ENCODE measurements around the gene CDH4.

The CDH4 gene

DNA sequence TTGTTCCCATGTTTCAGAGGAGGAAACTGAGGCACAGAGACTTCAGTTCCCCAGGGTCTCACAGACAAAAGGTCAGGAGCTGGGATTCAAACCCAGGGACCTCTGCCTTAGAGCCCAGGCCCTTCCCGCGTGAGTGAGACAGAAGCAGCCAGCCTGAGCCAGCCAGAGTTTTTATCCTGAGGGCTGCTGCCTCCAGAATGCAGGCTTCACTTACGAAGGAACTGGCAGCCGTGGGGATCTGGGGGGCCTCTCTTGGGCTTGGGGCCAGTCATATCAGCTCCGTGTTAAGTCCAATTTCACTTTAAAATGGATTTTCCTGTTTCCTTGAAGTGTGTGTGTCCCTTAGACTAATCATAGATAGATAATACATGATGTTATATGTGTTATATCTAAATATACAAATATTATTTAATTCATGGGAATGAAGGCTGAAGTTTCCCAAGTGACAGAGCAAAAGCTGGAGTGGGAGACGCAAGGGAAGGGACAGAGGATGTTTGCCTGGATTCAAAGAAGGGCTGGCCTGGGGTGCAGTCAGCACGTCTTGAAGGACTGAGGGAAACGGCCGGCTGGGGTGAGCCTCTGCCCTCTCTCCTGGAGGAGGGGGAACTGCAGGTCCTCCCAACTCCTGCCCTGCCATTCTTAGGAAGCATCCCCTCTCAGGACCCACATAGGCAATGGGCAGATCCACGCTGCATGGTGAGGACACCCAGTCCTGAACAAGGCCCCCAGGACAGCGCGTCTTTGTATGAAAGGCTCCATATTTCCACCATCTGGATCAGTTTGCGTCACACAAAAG lies 320.1 kb downstream of the CDH4 start:
- DNase-seq, result no peak

GRCh38 chr20:61572789-61573188 lies 320.7 kb downstream of the CDH4 start:
- no peak for DNase-seq

GRCh38 chr20:61573415-61574305 lies 321.6 kb downstream of the CDH4 start:
- no peak for DNase-seq

- DNase-seq, result no peak
Measured at GRCh38 chr20:61575151-61575937, 323.3 kb downstream of the CDH4 start.

DNA sequence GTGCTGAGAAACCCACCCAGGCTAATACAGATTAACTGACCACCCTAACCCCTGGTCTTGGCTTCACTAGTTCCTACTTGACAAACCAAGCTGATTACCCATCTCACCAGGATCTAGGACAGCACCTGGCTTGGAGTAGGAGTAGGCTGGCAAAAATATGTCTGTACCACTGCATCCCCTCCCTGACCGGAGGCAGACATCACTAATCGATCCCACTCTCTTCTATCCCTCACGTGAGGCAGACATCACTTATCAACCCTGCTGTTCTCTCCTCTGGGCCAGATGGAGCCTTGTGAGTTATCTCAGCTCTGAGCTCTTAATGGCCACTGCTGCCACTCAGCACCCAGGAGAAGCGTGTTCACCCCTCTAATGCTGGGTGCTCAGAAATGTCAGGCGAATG lies 324.3 kb downstream of the CDH4 start:
- DNase-seq, result no peak

GRCh38 chr20:61577065-61577464 lies 325.0 kb downstream of the CDH4 start:
- DNase-seq, result no peak

DNA sequence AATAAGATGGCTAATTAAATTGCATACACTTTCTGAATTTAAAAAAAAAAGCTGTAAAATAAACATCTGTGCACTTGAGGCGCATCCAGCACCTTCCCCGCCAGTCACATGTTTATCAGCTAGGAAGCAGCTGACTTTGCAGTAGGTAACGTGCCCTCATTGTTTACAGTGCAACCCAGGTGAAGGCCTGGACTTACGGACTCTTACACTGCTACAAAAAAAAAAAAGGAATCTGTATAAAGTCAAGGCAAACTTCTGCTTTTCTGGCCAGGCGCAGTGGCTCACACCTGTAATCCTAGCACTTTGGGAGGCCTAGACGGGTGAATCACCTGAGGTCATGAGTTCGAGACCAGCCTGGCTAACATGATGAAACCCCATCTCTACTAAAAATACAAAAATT lies 327.8 kb downstream of the CDH4 start:
- DNase-seq, result no peak

GRCh38 chr20:61580958-61581824 lies 329.1 kb downstream of the CDH4 start:
- no peak for DNase-seq

- no peak for DNase-seq
Measured at GRCh38 chr20:61581825-61582188, 329.7 kb downstream of the CDH4 start.

DNA sequence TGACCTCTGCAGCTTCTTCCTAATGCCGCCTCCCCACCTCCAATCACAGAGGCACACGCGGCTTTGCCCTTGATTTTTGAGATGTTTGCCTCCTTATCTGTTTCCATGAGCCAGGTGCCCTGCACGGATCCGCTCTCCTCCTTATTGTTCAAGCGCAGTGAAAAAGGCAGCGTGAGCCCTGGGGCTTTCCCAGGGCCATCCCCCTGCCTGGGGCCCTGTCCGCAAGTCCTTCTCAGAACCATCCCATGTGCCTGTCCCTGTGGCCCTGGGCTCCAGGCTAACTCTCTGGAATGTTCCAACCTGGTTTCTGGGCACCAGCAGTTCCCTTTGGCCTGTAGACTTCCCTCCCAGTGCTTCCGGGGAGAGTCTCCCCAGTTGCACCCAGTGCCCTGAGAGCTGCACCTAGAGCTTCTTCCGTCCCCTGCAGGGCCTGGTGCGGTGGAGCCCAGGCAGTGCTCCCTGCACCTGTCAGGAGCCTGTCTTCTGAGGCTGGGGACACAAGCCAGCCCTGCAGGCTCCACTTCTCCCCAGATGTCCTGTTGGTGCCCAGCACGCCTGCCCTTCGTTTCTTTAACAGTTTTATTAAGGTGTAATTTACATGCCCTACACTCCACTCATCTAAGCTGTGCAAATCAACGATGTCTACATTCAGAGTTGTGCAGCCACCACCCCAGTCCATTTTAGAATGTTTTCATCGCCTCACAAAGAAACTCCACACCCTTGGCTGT lies 330.3 kb downstream of the CDH4 start:
- no peak for DNase-seq

GRCh38 chr20:61583356-61583755 lies 331.3 kb downstream of the CDH4 start:
- no peak for DNase-seq

DNA sequence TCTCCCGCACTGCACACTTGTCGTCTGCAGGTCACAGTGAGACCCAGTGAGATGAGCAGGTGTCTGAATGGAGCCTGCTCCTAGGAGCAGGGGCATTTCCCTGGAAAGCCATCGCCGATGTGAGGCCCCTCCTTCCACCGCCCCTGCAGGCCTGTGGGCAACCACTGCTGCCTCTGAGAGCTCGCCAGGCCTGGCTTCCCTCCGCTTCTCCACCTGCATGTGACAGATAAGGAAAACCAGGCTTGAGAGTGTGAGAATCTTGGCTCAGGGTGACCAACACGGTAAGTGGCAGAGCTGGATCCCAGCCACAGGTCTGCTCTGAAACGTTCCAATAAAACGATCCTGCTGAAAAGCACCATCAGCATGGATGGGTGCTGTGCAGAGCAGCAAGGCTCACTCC lies 332.8 kb downstream of the CDH4 start:
- no peak for DNase-seq

DNA sequence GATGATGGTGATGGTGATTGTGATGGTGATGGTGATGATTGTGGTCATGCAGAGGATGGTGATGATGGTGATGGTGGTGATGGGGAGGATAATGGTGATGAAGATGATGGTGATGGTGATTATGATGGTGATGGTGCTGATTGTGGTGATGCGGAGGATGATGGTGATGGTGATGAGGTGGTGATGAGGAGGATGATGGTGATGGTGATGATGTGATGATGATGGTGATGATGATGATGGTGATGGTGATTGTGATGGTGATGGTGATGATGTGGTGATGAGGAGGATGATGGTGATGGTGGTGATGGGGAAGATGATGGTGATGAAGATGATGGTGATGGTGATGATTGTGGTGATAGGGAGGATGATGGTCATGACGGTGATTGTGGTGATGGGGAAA lies 333.7 kb downstream of the CDH4 start:
- no peak for DNase-seq

DNA sequence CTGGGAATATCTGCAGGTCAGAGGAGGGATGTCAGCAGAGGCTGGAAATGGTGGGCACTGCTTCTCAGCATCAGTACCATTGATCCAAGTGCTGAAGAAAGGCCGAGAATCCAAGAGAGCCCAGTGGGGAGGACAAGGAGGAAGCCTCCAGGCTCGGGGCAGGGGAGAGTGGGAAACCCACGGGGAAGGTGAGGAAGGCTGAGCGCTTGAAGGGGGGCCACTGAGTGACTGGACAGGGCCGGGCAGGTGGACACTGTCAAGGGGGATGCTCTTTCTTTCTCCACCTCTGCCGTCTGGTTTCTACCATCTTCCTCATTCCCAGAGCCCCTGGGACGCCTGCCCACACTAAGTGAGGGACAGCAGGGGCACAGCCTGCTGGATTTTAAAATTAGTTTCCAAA lies 335.0 kb downstream of the CDH4 start:
- no peak for DNase-seq

DNA sequence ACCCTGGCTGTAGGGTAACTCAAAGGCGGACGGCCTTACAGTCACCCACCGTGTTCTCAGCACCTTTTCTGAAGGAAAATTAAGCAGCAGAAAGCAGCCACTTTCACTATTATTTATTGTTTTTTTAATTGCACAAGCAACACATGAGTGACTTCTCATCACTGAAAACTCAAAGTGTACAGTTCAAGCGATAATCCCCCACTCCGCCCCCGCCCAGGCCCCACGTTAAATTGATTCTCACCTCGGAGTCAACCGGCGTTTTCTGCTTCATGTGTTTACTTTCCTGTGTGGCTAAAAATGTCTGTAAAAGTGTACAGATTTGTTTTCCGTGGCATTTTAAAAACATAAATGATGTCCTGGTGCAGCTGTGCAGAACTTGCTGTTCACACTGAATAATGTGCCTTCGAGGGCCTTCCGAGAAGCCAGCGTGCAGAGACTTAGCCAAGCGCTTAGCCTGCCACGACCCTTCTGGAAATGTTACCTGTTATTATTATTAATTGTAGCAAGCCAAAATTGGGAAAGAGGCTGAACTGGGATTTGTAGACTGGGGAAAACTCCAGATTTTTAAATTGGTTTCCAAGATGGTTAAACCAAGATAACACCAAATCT lies 335.7 kb downstream of the CDH4 start:
- no peak for DNase-seq

DNA sequence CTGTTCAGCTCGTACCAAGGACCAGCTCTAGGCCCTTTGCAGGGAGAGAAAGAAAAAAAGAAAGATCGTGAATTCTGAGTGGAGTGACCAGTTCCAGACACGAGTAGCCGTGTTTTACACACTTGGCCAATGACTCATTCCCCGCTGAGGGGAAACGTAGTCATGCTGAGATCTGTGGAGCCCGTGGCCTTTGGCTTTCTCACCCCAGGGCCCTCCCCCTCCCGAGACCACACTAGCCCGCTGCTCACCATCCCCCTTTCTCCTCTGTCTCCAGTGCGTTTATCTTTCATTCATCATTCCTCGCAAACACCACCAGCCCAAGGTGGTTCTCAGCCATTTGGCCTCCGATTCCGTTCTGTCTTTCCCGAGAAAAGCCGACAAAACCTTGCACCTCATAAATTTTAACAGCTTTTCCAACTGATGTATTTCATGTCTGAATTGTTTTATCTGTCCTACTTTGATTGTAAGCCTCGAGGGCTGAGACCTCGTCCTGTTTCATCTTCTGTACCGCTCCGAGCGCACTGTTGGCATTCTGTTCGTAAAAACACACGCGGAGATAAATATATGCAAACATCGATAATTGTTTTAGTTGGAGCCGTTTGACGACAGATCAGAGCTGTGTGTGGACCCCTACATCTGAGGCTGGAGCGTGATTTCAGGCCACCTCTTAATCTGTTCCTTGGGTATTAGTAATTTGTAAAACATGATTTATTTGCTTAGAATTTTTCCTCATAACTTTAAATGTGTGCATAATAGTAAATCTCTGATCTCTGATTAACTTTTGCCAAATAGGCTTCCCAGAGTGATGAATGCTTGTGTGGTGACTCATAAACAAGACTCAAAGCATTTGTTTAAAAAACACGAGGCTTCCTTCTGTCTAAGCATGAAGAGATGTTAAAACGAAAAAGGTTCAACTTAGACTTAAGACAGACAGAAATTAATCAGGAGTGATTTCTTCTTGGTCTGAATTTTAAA lies 336.6 kb downstream of the CDH4 start:
- DNase-seq, result no peak

GRCh38 chr20:61590236-61590635 lies 338.2 kb downstream of the CDH4 start:
- no peak for DNase-seq

GRCh38 chr20:61593516-61593915 lies 341.5 kb downstream of the CDH4 start:
- no peak for DNase-seq

GRCh38 chr20:61594198-61594597 lies 342.1 kb downstream of the CDH4 start:
- DNase-seq, result no peak

DNA sequence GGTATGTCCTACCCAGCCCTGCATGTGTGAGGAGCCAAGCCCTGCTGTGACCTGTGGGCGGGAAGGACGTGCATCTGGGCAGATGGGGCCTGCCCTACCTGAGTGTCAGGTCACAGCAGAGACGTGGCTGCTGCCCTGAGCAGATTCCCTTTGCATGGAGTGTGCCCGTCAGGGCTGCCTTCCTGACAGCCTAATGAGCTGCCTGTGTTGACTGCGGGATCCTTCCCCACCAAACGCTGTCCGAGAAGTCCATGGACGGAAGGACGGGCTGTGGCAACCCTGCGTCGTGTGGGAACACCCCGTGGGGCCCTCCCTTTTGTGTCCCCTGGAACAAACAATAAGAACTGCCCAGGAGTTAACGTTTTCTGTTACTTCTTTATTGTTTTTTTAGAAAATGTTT lies 343.2 kb downstream of the CDH4 start:
- no peak for DNase-seq

Measured in CD4-positive, alpha-beta T cell treated with Interleukin-21 for 1 hour (primary cell).